Adrenal gland (tissue), 12 donors: ENCODE results near the gene RAPGEF2. TPM values are rescaled to one million over a fixed set of nuclear protein-coding genes. Genes with fewer than 3 reads are reported as not detected.

Source experiments
- DNase-seq, 7 donors: peaks; one replicate each; pipeline ENCODE4 v3.0.0-alpha.2; 2019 to 2020
- H3K27ac ChIP-seq, 5 donors: fragments of 200-600 bp; sonication (generic) in 4 of 5; 1 replicate in 3 of 5; 2 replicates in 2 of 5; pipeline versions ENCODE4 v1.5.1 to v1.8.0; 2016 to 2020; ENCODE audit warnings: mild to moderate bottlenecking in 1 of 5
- H3K27me3 ChIP-seq: fragments of 200-600 bp; 2 replicates; pipeline ENCODE4 v1.8.0; 2021
- H3K36me3 ChIP-seq, 2 donors: fragments of 200-600 bp; replicated peaks in 1 of 2; 1 replicate in 1 of 2; 2 replicates in 1 of 2; pipeline versions ENCODE4 v1.5.1 to v1.8.0; 2018 to 2022
- H3K4me1 ChIP-seq, 2 donors: fragments of 200-600 bp; replicated peaks in 1 of 2; 1 replicate in 1 of 2; 2 replicates in 1 of 2; pipeline versions ENCODE4 v1.5.1 to v1.8.0; 2018 to 2021
- H3K4me3 ChIP-seq, 4 donors: fragments of 200-600 bp; sonication (generic) in 3 of 4; one replicate each; pipeline ENCODE4 v1.5.1; 2016 to 2018
- H3K9me3 ChIP-seq, 3 donors: fragments of 200-600 bp; sonication (generic) in 1 of 3; replicated peaks in 1 of 3; 1 replicate in 2 of 3; 2 replicates in 1 of 3; pipeline versions ENCODE4 v1.5.1 to v1.8.0; 2016 to 2021
- CTCF ChIP-seq, 6 experiments: fragments of 450-650 bp in 4 of 6; fragments of 200-600 bp in 2 of 6; sonication (generic) in 1 of 6; IDR thresholded peaks; 1 replicate in 5 of 6; 2 replicates in 1 of 6; pipeline versions ENCODE4 v1.5.1 to v1.8.0; 2016 to 2021; ENCODE audit warnings: antibody characterized with exemption in 6 of 6, mild to moderate bottlenecking in 2 of 6, moderate library complexity in 1 of 6
- POLR2A ChIP-seq, 2 donors: fragments of 450-650 bp; IDR thresholded peaks; one replicate each; pipeline ENCODE4 v1.6.1; 2017; ENCODE audit warnings: antibody characterized with exemption in 2 of 2, mild to moderate bottlenecking in 2 of 2, moderate library complexity in 1 of 2
- WGBS, 4 donors: extraction: QIAGEN DNeasy Blood & Tissue Kit in 2 of 4; methylation state at CpG; one replicate each; pipeline versions ENCODE4 v1.1.5 to v1.1.7; 2013 to 2017; 5-methylcytosine and 5-hydroxymethylcytosine counted together
- intact Hi-C, 2 donors: fragments of 100-400 bp; cut with DNase I; formaldehyde crosslinking; loops; one replicate each; pipeline versions ENCODE4 v1.14.1 to v1.15.0; 2022 to 2023
- polyA plus RNA-seq, 3 donors: library from polyadenylated mRNA; stranded (reverse); fragments of 200-250 nt in 2 of 3; fragments of 350-450 nt in 1 of 3; fragmentation: Illumina TruSeq in 1 of 3; extraction: RNeasy Lipid Tissue Mini Kit (QIAGEN cat#74804) in 1 of 3; gene quantifications; one replicate each; pipeline ENCODE4 v1.2.3, GENCODE V29; 2013 to 2014
- total RNA-seq, 9 donors: library from RNA; depleted of rRNA in 4 of 9; stranded (reverse); fragments of >200 nt in 4 of 9; fragments of 120-200 nt in 1 of 9; fragmentation: NEBNext Ultra II Directional in 1 of 9; extraction: Animal tissue kit (Norgen Biotek cat#: 25700) in 1 of 9; gene quantifications; one replicate each; pipeline versions ENCODE4 v1.1.0 to v1.2.4, GENCODE V29; 2013 to 2023
- donor health status: healthy with polysubstance abuse.
- donor health status: Bipolar disorder and iron deficiency.
- donor health status: DM: yes; HTN: yes; CAD: no.
- donor health status: DM: no; HTN: no; CAD: no.
- donor health status: DM: no; HTN: no; CAD: no.
- donor health status: DM: yes; HTN: yes; CAD: no.

RAPGEF2 gene
- total and polyA plus RNA-seq, 12 donors: 5.2 to 53.9 (median 25.3) TPM

DNA sequence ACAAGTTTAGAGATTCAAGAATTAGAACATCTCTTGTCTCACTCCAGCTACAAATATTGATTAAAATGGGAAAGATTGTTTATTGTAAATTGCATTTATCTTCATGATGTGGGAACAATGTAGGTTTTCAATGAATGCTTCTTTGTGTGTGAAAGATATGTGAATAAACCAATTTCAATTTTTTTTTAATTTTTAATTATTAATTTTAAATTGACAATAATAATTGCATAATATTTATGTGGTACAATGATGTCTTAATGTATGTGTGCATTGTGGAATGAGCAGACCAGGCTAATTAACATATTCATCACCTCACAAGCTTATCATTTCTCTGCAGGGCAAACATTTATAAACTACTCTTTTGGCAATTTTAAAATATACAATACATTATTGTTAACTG, 281.1 kb downstream of the RAPGEF2 start:
- Histone ChIP-seq H3K36me3 (no peaks in the 10 kb centered on the region), H3K4me1 (peaks cover 0 to 5% of the 10 kb centered on the region in 2 donors), H3K9me3 (no peaks in the 10 kb centered on the region), H3K27ac (no peak overlapping the region), H3K27me3 (no peaks in the 10 kb centered on the region), H3K4me3 (no peak overlapping the region)
- intact Hi-C loops: no loop called here
- no peak for TF ChIP-seq CTCF (IDR thresholded peaks at IDR 0.05)
- no peak for TF ChIP-seq POLR2A (IDR thresholded peaks at IDR 0.05)
- no peak for DNase-seq

- H3K9me3 ChIP-seq: no peaks in the 10 kb centered on the region
- intact Hi-C loops: no loop called here
- no peak for DNase-seq
- no peak overlapping the region for H3K27ac ChIP-seq
- no peaks in the 10 kb centered on the region for H3K36me3 ChIP-seq
- H3K27me3 ChIP-seq: no peaks in the 10 kb centered on the region
- TF ChIP-seq CTCF (IDR thresholded peaks at IDR 0.05) (no peak), POLR2A (IDR thresholded peaks at IDR 0.05) (no peak)
- no peak overlapping the region for H3K4me3 ChIP-seq
- peaks cover 0 to 5% of the 10 kb centered on the region in 2 donors for H3K4me1 ChIP-seq
Observed at GRCh38 chr4:159384632-159385031, 281.8 kb downstream of the RAPGEF2 start.

DNA sequence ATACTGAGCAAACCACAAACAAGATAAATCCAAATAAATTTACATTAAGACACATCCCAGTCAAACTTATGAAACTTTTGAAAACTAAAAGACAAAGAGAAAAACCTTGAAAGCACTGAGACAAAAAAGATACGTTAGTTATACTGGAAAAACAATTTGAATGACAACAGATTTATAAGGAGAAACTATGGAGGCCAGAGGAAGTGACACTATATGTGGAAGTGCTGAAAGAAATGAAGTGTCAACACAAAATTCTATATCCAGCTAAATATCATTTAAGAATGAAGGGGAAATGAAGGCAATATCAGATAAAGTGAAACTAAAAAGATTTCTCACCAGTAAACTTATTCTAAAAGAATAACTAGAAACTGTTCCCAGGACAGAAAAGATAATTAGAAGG, 283.7 kb downstream of the RAPGEF2 start:
- no peaks in the 10 kb centered on the region for H3K27me3 ChIP-seq
- TF ChIP-seq CTCF (IDR thresholded peaks at IDR 0.05): no peak
- TF ChIP-seq POLR2A (IDR thresholded peaks at IDR 0.05): no peak
- DNase-seq: no peak
- intact Hi-C loops: no loop called here
- WGBS, 4 donors: 59 to 96% (median 80%) methylated on average over 1 of the region's 1 CpG
- no peak overlapping the region for H3K27ac ChIP-seq
- no peaks in the 10 kb centered on the region for H3K36me3 ChIP-seq
- H3K9me3 ChIP-seq: no peaks in the 10 kb centered on the region
- H3K4me1 ChIP-seq: peaks cover 0 to 5% of the 10 kb centered on the region in 2 donors
- no peak overlapping the region for H3K4me3 ChIP-seq

DNA sequence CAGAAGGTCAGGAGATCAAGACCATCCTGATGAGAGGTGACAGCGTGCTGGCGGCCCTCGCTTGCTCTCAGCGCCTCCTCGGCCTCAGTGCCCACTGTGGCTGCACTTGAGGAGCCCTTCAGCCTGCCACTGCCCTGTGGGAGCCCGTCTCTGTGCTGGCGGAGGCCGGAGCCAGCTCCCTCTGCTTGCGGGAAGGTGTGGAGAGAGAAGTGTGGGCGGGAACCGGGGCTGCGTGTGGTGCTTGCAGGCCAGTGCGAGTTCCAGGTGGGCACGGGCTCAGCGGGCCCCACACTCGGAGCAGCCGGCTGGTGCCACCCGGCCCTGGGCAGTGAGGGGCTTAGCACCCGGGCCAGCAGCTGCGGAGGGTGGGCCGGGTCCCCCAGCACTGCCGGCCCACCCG, 286.9 kb downstream of the RAPGEF2 start:
- Histone ChIP-seq H3K9me3 (no peaks in the 10 kb centered on the region), H3K4me3 (no peak overlapping the region), H3K27ac (no peak overlapping the region), H3K27me3 (no peaks in the 10 kb centered on the region), H3K4me1 (no peaks in the 10 kb centered on the region), H3K36me3 (no peaks in the 10 kb centered on the region)
- 91 to 97% (median 94%) methylated on average over 16 to 23 of the region's 23 CpGs for WGBS, 4 donors
- TF ChIP-seq CTCF (IDR thresholded peaks at IDR 0.05) (no peak), POLR2A (IDR thresholded peaks at IDR 0.05) (no peak)
- intact Hi-C loops: no loop called here
- DNase-seq: no peak
